ENCODE measurements around the gene SUSD3.

SUSD3 gene

GRCh38 chr9:93105620-93106019 lies 47.1 kb downstream of the SUSD3 start:
- Histone ChIP-seq H3K27ac (no peak overlapping the region), H3K36me3 (no peaks in the 10 kb centered on the region), H3K9me3 (ENCODE audit: severe bottlenecking) (no peaks in the 10 kb centered on the region), H3K27me3 (ENCODE audit: insufficient read depth, low read depth, severe bottlenecking) (no peaks in the 10 kb centered on the region), H3K4me3 (ENCODE audit: low read depth, low read length) (no peak overlapping the region)
- TF ChIP-seq, protein P1, sequence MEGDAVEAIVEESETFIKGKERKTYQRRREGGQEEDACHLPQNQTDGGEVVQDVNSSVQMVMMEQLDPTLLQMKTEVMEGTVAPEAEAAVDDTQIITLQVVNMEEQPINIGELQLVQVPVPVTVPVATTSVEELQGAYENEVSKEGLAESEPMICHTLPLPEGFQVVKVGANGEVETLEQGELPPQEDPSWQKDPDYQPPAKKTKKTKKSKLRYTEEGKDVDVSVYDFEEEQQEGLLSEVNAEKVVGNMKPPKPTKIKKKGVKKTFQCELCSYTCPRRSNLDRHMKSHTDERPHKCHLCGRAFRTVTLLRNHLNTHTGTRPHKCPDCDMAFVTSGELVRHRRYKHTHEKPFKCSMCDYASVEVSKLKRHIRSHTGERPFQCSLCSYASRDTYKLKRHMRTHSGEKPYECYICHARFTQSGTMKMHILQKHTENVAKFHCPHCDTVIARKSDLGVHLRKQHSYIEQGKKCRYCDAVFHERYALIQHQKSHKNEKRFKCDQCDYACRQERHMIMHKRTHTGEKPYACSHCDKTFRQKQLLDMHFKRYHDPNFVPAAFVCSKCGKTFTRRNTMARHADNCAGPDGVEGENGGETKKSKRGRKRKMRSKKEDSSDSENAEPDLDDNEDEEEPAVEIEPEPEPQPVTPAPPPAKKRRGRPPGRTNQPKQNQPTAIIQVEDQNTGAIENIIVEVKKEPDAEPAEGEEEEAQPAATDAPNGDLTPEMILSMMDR (IDR thresholded peaks at IDR 0.05; ENCODE audit: low read depth, low read length): no peak
- DNase-seq: no peak

DNA sequence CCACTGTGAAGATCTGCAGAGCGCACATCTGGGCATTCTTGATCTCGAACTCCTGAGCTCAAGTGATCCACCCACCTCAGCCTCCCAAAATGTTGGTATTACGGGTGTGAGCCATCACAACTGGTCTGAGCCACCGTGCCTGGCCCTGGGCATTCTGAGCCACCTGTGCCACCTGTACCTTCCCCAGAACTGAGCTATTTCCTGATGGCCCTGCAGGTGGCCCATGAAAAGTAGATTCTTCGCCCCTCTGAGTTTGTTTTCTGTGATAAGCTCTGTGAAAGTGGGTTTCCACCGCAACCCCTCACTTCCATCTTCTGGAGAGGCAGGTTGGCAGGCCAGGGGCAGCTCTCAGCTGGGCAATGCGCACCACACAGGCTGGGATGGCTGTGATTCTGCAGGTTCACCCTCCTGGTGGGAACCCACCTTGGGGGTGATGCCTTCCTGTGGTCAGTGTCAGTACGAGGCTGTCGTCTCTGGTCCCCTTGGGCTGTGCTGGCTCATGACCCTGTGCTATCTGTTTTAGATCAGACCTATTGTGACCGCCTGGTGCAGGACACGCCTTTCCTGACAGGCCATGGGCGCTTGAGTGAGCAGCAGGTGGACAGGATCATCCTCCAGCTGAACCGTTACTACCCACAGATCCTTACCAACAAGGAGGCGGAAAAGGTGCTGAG lies 48.8 kb downstream of the SUSD3 start:
- H3K9me3 ChIP-seq (ENCODE audit: severe bottlenecking): no peaks in the 10 kb centered on the region
- no peak overlapping the region for H3K4me3 ChIP-seq (ENCODE audit: low read depth, low read length)
- H3K27ac ChIP-seq: no peak overlapping the region
- H3K27me3 ChIP-seq (ENCODE audit: insufficient read depth, low read depth, severe bottlenecking): no peaks in the 10 kb centered on the region
- DNase-seq: no peak
- TF ChIP-seq, protein P1 (IDR thresholded peaks at IDR 0.05; ENCODE audit: low read depth, low read length): no peak
- H3K36me3 ChIP-seq: 0 out of 2 replicates have a peak, but pooled peaks cover 2% of the 10 kb centered on the region

- Histone ChIP-seq H3K27ac (no peak overlapping the region), H3K4me3 (ENCODE audit: low read depth, low read length) (no peak overlapping the region), H3K36me3 (0 out of 2 replicates have a peak, but pooled peaks cover 2% of the 10 kb centered on the region), H3K27me3 (ENCODE audit: insufficient read depth, low read depth, severe bottlenecking) (no peaks in the 10 kb centered on the region), H3K9me3 (ENCODE audit: severe bottlenecking) (no peaks in the 10 kb centered on the region)
- TF ChIP-seq, protein P1 (IDR thresholded peaks at IDR 0.05; ENCODE audit: low read depth, low read length): no peak
- DNase-seq: no peak
These were observed 49.3 kb downstream of the SUSD3 start for GRCh38 chr9:93107825-93108161.

DNA sequence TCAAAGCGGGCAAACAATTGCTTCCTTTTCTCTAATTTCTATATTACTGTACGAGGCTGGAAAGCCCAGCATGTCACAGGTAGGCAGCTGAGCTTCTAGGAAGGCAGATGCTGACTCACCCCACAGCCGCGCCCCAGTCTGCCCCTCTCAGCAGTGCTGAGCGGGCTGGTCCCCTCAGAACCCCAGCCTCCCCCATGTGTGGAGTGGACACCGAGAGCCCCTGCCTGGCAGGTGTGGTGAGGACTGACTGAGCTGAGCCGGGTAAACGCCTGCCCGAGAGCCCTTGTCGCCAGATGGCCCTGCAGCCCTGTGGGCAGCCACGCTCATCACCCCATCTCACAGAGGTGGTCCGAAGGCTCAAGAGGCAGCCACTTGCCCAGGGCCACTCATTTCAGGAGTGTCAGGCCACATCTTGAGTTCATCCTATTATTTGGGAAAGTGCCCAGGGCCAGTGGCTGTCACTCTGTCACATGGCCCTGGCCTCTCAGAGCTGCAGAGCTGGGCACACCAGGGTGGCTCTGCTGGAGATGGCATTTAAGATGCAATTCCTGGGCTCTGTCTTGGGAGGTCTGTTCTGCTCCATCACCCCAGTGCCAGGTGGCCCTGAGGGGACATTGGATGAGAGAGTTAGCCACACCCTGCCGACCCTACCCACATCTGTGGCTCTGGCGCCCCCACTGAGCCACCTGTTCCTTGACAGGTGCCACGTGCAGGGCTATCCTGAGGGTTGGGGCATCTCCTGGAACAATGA lies 50.0 kb downstream of the SUSD3 start:
- no peaks in the 10 kb centered on the region for H3K27me3 ChIP-seq (ENCODE audit: insufficient read depth, low read depth, severe bottlenecking)
- TF ChIP-seq, protein P1 (IDR thresholded peaks at IDR 0.05; ENCODE audit: low read depth, low read length): no peak
- no peaks in the 10 kb centered on the region for H3K9me3 ChIP-seq (ENCODE audit: severe bottlenecking)
- H3K27ac ChIP-seq: no peak overlapping the region
- no peak overlapping the region for H3K4me3 ChIP-seq (ENCODE audit: low read depth, low read length)
- 0 out of 2 replicates have a peak, but pooled peaks cover 2% of the 10 kb centered on the region for H3K36me3 ChIP-seq
- DNase-seq: no peak

- Histone ChIP-seq H3K36me3 (0 out of 2 replicates have a peak, but pooled peaks cover 2% of the 10 kb centered on the region), H3K27ac (no peak overlapping the region), H3K27me3 (ENCODE audit: insufficient read depth, low read depth, severe bottlenecking) (no peaks in the 10 kb centered on the region), H3K9me3 (ENCODE audit: severe bottlenecking) (no peaks in the 10 kb centered on the region), H3K4me3 (ENCODE audit: low read depth, low read length) (no peak overlapping the region)
- TF ChIP-seq, protein P1 (IDR thresholded peaks at IDR 0.05; ENCODE audit: low read depth, low read length): no peak
- no peak for DNase-seq
These were observed 51.9 kb downstream of the SUSD3 start for GRCh38 chr9:93110311-93110855.

Data from WERI-Rb-1 (cell line).